ENCODE measurements around the gene LY6G6D.

LY6G6D gene

GRCh38 chr6:31736021-31736767 is 21.0 kb downstream of the LY6G6D start, which contains the start of gene CLIC1:
Gene CLIC1 (minus strand): TSS chr6:31736530. CDS start chr6:31736300, 230 bp downstream.
- Histone ChIP-seq H3K4me3 (ENCODE audit: insufficient read depth, low read depth, low read length) (peak within 1 kb of the TSS; percentile 68), H3K27ac (ENCODE audit: insufficient read depth, low read depth, low read length, poor library complexity, severe bottlenecking) (peak within 1 kb of the TSS; percentile 91), H3K4me1 (ENCODE audit: control insufficient read depth, insufficient read depth, low read length) (peaks cover 34% of the 10 kb centered on the region), H3K36me3 (ENCODE audit: control insufficient read depth, insufficient read depth, low read length) (peaks cover 25% of the 10 kb centered on the region), H3K27me3 (ENCODE audit: control insufficient read depth, insufficient read depth, low read length, poor library complexity, severe bottlenecking) (no peaks in the 10 kb centered on the region), H3K9me3 (ENCODE audit: control insufficient read depth, low read length) (no peaks in the 10 kb centered on the region)
- WGBS, 2 experiments, result 0 to 1% methylated on average over 24 of the region's 24 CpGs

GRCh38 chr6:31736768-31737314 is 21.7 kb downstream of the LY6G6D start:
- H3K4me1 ChIP-seq (ENCODE audit: control insufficient read depth, insufficient read depth, low read length), result peaks cover 34% of the 10 kb centered on the region

GRCh38 chr6:31737315-31737990 is 22.3 kb downstream of the LY6G6D start:
- Histone ChIP-seq H3K27ac (ENCODE audit: insufficient read depth, low read depth, low read length, poor library complexity, severe bottlenecking) (peak overlapping the region; percentile 91), H3K27me3 (ENCODE audit: control insufficient read depth, insufficient read depth, low read length, poor library complexity, severe bottlenecking) (no peaks in the 10 kb centered on the region), H3K4me3 (ENCODE audit: insufficient read depth, low read depth, low read length) (peak overlapping the region; percentile 11), H3K4me1 (ENCODE audit: control insufficient read depth, insufficient read depth, low read length) (peaks cover 34% of the 10 kb centered on the region), H3K9me3 (ENCODE audit: control insufficient read depth, low read length) (no peaks in the 10 kb centered on the region), H3K36me3 (ENCODE audit: control insufficient read depth, insufficient read depth, low read length) (peaks cover 15% of the 10 kb centered on the region)
- 31 to 33% methylated on average over 7 of the region's 7 CpGs for WGBS, 2 experiments

More at GRCh38 chr6:31736768-31737314, 21.7 kb downstream of the LY6G6D start:
- no peaks in the 10 kb centered on the region for H3K27me3 ChIP-seq (ENCODE audit: control insufficient read depth, insufficient read depth, low read length, poor library complexity, severe bottlenecking)
- peaks cover 20% of the 10 kb centered on the region for H3K36me3 ChIP-seq (ENCODE audit: control insufficient read depth, insufficient read depth, low read length)
- H3K27ac ChIP-seq (ENCODE audit: insufficient read depth, low read depth, low read length, poor library complexity, severe bottlenecking), result peak overlapping the region; percentile 91
- no peaks in the 10 kb centered on the region for H3K9me3 ChIP-seq (ENCODE audit: control insufficient read depth, low read length)
- peak overlapping the region; percentile 68 for H3K4me3 ChIP-seq (ENCODE audit: insufficient read depth, low read depth, low read length)
- WGBS, 2 experiments, result 38 to 41% methylated on average over 10 of the region's 10 CpGs

GRCh38 chr6:31737991-31738979 is 23.1 kb downstream of the LY6G6D start:
- 43 to 49% methylated on average over 6 of the region's 6 CpGs for WGBS, 2 experiments
- H3K4me3 ChIP-seq (ENCODE audit: insufficient read depth, low read depth, low read length), result peak overlapping the region; percentile 11
- no peaks in the 10 kb centered on the region for H3K27me3 ChIP-seq (ENCODE audit: control insufficient read depth, insufficient read depth, low read length, poor library complexity, severe bottlenecking)
- peaks cover 34% of the 10 kb centered on the region for H3K4me1 ChIP-seq (ENCODE audit: control insufficient read depth, insufficient read depth, low read length)
- H3K9me3 ChIP-seq (ENCODE audit: control insufficient read depth, low read length), result no peaks in the 10 kb centered on the region
- peak overlapping the region; percentile 91 for H3K27ac ChIP-seq (ENCODE audit: insufficient read depth, low read depth, low read length, poor library complexity, severe bottlenecking)
- peaks cover 11% of the 10 kb centered on the region for H3K36me3 ChIP-seq (ENCODE audit: control insufficient read depth, insufficient read depth, low read length)

GRCh38 chr6:31739639-31740396 is 24.7 kb downstream of the LY6G6D start, which contains the start of gene MSH5:
Gene MSH5 (plus strand): TSS chr6:31740005. CDS start chr6:31740467, 462 bp downstream.
- Histone ChIP-seq H3K36me3 (ENCODE audit: control insufficient read depth, insufficient read depth, low read length) (peaks cover 4% of the 10 kb centered on the region), H3K27me3 (ENCODE audit: control insufficient read depth, insufficient read depth, low read length, poor library complexity, severe bottlenecking) (no peaks in the 10 kb centered on the region), H3K4me1 (ENCODE audit: control insufficient read depth, insufficient read depth, low read length) (peaks cover 39% of the 10 kb centered on the region), H3K27ac (ENCODE audit: insufficient read depth, low read depth, low read length, poor library complexity, severe bottlenecking) (peak within 1 kb of the TSS; percentile 67), H3K4me3 (ENCODE audit: insufficient read depth, low read depth, low read length) (peak within 1 kb of the TSS; percentile 52), H3K9me3 (ENCODE audit: control insufficient read depth, low read length) (no peaks in the 10 kb centered on the region)
- 2% methylated on average over 58 of the region's 58 CpGs for WGBS, 2 experiments

GRCh38 chr6:31740397-31741223 is 25.5 kb downstream of the LY6G6D start:
- Histone ChIP-seq H3K9me3 (ENCODE audit: control insufficient read depth, low read length) (no peaks in the 10 kb centered on the region), H3K27ac (ENCODE audit: insufficient read depth, low read depth, low read length, poor library complexity, severe bottlenecking) (peak overlapping the region; percentile 51), H3K36me3 (ENCODE audit: control insufficient read depth, insufficient read depth, low read length) (peaks cover 4% of the 10 kb centered on the region), H3K4me1 (ENCODE audit: control insufficient read depth, insufficient read depth, low read length) (peaks cover 39% of the 10 kb centered on the region), H3K4me3 (ENCODE audit: insufficient read depth, low read depth, low read length) (peak overlapping the region; percentile 52), H3K27me3 (ENCODE audit: control insufficient read depth, insufficient read depth, low read length, poor library complexity, severe bottlenecking) (no peaks in the 10 kb centered on the region)
- 40 to 43% methylated on average over 29 of the region's 29 CpGs for WGBS, 2 experiments

- H3K4me1 ChIP-seq (ENCODE audit: control insufficient read depth, insufficient read depth, low read length), result peaks cover 35% of the 10 kb centered on the region
- no peak overlapping the region for H3K27ac ChIP-seq (ENCODE audit: insufficient read depth, low read depth, low read length, poor library complexity, severe bottlenecking)
- H3K9me3 ChIP-seq (ENCODE audit: control insufficient read depth, low read length), result no peaks in the 10 kb centered on the region
- WGBS, 2 experiments, result 95 to 96% methylated on average over 2 of the region's 2 CpGs
- H3K27me3 ChIP-seq (ENCODE audit: control insufficient read depth, insufficient read depth, low read length, poor library complexity, severe bottlenecking), result no peaks in the 10 kb centered on the region
- no peak overlapping the region for H3K4me3 ChIP-seq (ENCODE audit: insufficient read depth, low read depth, low read length)
- peaks cover 4% of the 10 kb centered on the region for H3K36me3 ChIP-seq (ENCODE audit: control insufficient read depth, insufficient read depth, low read length)
Measured at GRCh38 chr6:31741815-31742214, 26.7 kb downstream of the LY6G6D start.

- 93 to 94% methylated on average over 3 of the region's 3 CpGs for WGBS, 2 experiments
- H3K4me1 ChIP-seq (ENCODE audit: control insufficient read depth, insufficient read depth, low read length), result peaks cover 26% of the 10 kb centered on the region
- H3K36me3 ChIP-seq (ENCODE audit: control insufficient read depth, insufficient read depth, low read length), result peaks cover 4% of the 10 kb centered on the region
- H3K4me3 ChIP-seq (ENCODE audit: insufficient read depth, low read depth, low read length), result no peak overlapping the region
- H3K9me3 ChIP-seq (ENCODE audit: control insufficient read depth, low read length), result no peaks in the 10 kb centered on the region
- H3K27ac ChIP-seq (ENCODE audit: insufficient read depth, low read depth, low read length, poor library complexity, severe bottlenecking), result no peak overlapping the region
- H3K27me3 ChIP-seq (ENCODE audit: control insufficient read depth, insufficient read depth, low read length, poor library complexity, severe bottlenecking), result no peaks in the 10 kb centered on the region
Measured at GRCh38 chr6:31742894-31743293, 27.7 kb downstream of the LY6G6D start.

All from ectodermal cell (in vitro differentiated cells).